Osteocyte (in vitro differentiated cells): ENCODE data around the gene IRGC. TPM values are rescaled to one million over a fixed set of nuclear protein-coding genes. Genes with fewer than 3 reads are reported as not detected.

Experiments used
- DNase-seq: peaks from one replicate; pipeline ENCODE4 v3.0.0; 2021; ENCODE audit warnings: mixed read lengths; ENCODE audit not compliant: unreplicated experiment; ENCODE audit errors: extremely low spot score
- H3K27ac Mint-ChIP-seq: one replicate; pipeline ENCODE4 v1.8.0; 2021; ENCODE audit warnings: mild to moderate bottlenecking, mixed read lengths; ENCODE audit not compliant: unreplicated experiment
- H3K27me3 Mint-ChIP-seq: one replicate; pipeline ENCODE4 v1.8.0; 2021; ENCODE audit warnings: mixed read lengths; ENCODE audit not compliant: unreplicated experiment
- H3K36me3 Mint-ChIP-seq: one replicate; pipeline ENCODE4 v1.8.0; 2021; ENCODE audit warnings: mixed read lengths; ENCODE audit not compliant: unreplicated experiment
- H3K4me1 Mint-ChIP-seq: one replicate; pipeline ENCODE4 v1.8.0; 2021; ENCODE audit warnings: mixed read lengths; ENCODE audit not compliant: unreplicated experiment
- H3K4me3 Mint-ChIP-seq: one replicate; pipeline ENCODE4 v1.8.0; 2021; ENCODE audit warnings: mild to moderate bottlenecking, moderate library complexity, mixed read lengths; ENCODE audit not compliant: unreplicated experiment
- H3K9me3 Mint-ChIP-seq: one replicate; pipeline ENCODE4 v1.8.0; 2021; ENCODE audit warnings: mixed read lengths; ENCODE audit not compliant: unreplicated experiment
- CTCF ChIP-seq: fragments of 200-600 bp; sonication (generic); IDR thresholded peaks from 2 replicates; pipeline ENCODE4 v1.5.0; 2021; ENCODE audit warnings: antibody characterized with exemption, mild to moderate bottlenecking, moderate library complexity
- total RNA-seq: library from RNA; stranded (reverse); gene quantifications from 2 replicates; pipeline ENCODE4 v1.2.1, GENCODE V29; 2021

The IRGC gene
- total RNA-seq, 1 donor from 2014 or later = not detected

GRCh38 chr19:43672061-43672679, 43.7 kb upstream of the IRGC start:
- H3K4me3 Mint-ChIP-seq = no peak overlapping the region
- H3K4me1 Mint-ChIP-seq = peaks cover 36% of the 10 kb centered on the region
- no peak for TF ChIP-seq CTCF
- H3K9me3 Mint-ChIP-seq = no peaks in the 10 kb centered on the region
- H3K36me3 Mint-ChIP-seq = peaks cover 3% of the 10 kb centered on the region
- H3K27me3 Mint-ChIP-seq = no peaks in the 10 kb centered on the region
- DNase-seq = no peak
- no peak overlapping the region for H3K27ac Mint-ChIP-seq

- DNase-seq = no peak
- no peak overlapping the region for H3K4me3 Mint-ChIP-seq
- no peaks in the 10 kb centered on the region for H3K36me3 Mint-ChIP-seq
- no peaks in the 10 kb centered on the region for H3K9me3 Mint-ChIP-seq
- H3K4me1 Mint-ChIP-seq = peaks cover 26% of the 10 kb centered on the region
- no peak overlapping the region for H3K27ac Mint-ChIP-seq
- no peak for TF ChIP-seq CTCF
- no peaks in the 10 kb centered on the region for H3K27me3 Mint-ChIP-seq
These were observed 42.2 kb upstream of the IRGC start for GRCh38 chr19:43673637-43674036.

GRCh38 chr19:43674183-43674582, 41.7 kb upstream of the IRGC start:
- Mint-ChIP-seq H3K4me1 (peaks cover 26% of the 10 kb centered on the region), H3K27ac (no peak overlapping the region), H3K27me3 (no peaks in the 10 kb centered on the region), H3K9me3 (no peaks in the 10 kb centered on the region), H3K4me3 (no peak overlapping the region), H3K36me3 (no peaks in the 10 kb centered on the region)
- TF ChIP-seq CTCF = no peak
- no peak for DNase-seq

- H3K9me3 Mint-ChIP-seq = no peaks in the 10 kb centered on the region
- no peak overlapping the region for H3K4me3 Mint-ChIP-seq
- H3K36me3 Mint-ChIP-seq = no peaks in the 10 kb centered on the region
- no peak for DNase-seq
- no peak overlapping the region for H3K27ac Mint-ChIP-seq
- TF ChIP-seq CTCF = no peak
- no peaks in the 10 kb centered on the region for H3K27me3 Mint-ChIP-seq
- H3K4me1 Mint-ChIP-seq = peaks cover 23% of the 10 kb centered on the region
These were observed 41.3 kb upstream of the IRGC start for GRCh38 chr19:43674596-43674995.

GRCh38 chr19:43675269-43675879, 40.5 kb upstream of the IRGC start:
- no peak for DNase-seq
- Mint-ChIP-seq H3K36me3 (no peaks in the 10 kb centered on the region), H3K4me1 (peaks cover 15% of the 10 kb centered on the region), H3K27me3 (no peaks in the 10 kb centered on the region), H3K27ac (no peak overlapping the region), H3K4me3 (no peak overlapping the region), H3K9me3 (no peaks in the 10 kb centered on the region)
- TF ChIP-seq CTCF = no peak
